Right kidney (tissue), 1 donor: Measurements from ENCODE around the gene ABLIM1.
A peak's percentile ranks its signal among the peaks of the same experiment; 100 is the strongest.

Experiments used
- DNase-seq: peaks from one replicate; pipeline ENCODE4 v3.0.0-alpha.2; 2016

The ABLIM1 gene

DNA sequence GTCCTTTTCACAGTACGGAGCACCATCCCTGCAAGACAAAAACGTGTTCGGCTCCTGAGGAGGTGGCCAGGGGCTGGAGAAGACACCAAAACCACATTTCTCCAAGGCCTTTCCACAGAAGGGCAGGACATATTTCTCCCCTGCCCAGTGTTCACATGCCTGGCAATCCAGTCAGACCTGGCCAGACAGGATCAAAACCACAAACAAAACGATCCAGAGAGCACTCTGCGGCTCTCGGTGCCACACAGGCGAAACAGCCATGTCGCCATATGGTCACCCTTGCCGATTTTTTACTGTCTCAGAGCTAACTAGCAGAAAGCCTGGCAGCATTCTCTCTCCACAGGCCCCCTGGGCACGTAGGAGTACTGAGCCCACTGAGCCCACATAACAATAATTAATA is 113.0 kb downstream of the ABLIM1 start:
- DNase-seq = no peak

DNA sequence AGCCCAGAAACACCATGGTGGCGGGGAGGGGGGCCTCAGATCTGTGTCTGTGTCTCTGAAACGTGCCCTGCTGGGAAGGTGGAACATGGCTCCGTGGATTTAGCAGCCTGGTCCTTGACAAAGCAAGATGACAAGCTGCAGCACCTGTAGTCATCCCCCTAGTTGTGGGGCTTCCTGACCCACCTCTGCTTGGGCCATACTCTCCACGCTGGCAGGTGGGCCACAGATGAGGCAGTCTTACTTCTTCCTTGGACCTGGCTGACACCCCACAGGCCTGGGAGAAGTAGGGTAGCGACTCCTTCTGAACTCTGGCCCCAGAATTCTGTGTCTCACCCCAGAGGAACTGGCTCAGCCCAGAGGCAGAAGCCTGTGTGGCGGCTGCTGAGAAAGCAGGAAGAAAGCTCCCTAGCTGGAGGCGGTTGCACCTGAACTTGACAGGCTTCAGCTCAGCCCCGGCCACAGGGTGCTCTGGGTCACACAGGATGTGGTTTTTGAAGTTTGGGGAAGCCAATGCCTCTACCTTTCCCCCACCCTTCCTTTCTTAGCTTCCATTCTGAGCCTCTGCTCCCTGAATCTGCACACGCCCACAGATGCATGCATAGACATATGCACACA is 113.9 kb downstream of the ABLIM1 start:
- no peak for DNase-seq

DNA sequence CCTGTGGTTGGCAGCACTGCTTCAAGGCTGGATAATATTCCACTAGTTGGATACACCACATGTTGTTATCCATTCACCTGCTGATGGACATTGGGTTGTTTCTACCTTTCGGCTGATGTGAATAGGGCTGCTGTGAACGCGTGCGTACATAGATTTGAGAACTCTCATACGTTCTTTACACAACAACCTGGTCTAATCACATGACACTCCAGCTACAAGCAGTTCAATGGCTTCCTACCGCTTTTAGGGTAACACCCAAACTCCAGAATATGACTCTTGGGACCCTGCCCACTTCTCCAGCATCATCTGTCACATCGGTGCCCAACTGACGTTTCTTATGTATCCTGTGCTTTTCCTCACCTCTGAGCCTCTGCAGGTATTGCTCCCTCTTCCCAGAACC is 114.6 kb downstream of the ABLIM1 start:
- no peak for DNase-seq

DNA sequence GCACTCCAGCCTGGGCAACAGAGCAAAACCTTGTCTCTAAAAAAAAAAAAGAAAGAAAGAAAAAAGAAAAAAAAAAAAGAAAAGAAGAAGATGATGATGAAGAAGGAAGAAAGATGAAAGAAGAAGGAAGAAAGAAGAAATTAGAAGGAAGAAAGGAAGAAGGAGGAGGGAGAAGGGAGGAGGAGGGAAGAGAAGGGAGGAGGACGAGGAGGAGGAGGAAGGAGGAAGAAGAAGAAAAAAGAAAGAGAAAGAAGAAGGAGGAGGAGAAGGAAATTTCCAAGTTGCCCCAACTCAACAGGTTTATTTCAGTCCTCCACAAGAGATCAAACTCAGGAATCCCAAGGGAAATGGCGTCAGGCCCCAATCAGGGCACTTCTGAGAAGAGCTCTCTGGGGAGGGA is 115.7 kb downstream of the ABLIM1 start:
- DNase-seq = no peak

DNA sequence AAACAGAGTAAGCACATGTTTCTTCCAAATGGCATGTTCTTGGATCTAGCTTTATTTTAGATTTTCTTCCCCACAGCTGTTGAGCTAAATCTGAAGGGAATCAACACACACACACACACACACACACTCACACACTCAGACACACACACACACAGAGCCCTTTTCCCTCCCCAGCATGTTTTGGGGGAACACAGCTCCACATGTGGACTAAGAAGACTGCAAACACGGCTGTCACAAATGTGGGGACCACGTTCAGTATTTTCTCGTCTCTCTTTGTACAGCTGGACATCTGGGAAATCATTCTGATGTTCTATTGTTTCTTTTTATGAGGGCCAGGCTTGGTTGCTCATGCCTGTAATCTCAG is 116.3 kb downstream of the ABLIM1 start:
- DNase-seq = no peak

DNA sequence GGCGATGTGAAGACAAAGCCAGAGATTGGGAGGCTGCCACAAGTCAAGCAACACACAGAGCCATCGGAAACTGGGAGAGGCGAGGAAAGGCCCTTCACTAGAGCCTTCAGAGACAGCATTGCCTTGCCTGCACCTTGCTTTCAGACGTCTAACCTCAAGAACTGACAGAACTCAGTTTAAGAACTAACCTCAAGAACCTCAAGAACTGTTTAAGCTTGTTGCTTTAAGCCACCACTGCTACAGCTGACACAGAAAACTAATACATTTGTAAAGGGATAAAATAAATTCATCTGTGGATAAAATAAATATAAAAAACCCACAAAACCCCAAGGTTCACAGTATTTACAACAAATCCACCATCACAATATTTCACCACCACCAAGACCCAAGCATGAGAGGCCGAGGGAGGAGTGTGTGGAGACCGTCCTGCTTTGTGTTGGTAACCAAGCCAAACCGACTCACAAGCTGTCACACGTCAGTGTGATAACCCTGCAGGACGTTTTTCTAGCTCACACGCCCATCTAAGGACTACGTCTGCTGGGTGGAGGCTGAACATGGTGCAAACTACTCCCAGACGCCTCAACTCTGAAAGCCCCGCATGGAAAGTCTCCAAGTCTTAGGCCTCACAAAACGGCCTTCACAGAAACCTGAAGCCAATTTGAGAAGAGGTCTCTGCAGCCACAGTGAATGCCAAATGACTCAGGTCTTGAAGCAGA is 116.8 kb downstream of the ABLIM1 start:
- DNase-seq = no peak

DNA sequence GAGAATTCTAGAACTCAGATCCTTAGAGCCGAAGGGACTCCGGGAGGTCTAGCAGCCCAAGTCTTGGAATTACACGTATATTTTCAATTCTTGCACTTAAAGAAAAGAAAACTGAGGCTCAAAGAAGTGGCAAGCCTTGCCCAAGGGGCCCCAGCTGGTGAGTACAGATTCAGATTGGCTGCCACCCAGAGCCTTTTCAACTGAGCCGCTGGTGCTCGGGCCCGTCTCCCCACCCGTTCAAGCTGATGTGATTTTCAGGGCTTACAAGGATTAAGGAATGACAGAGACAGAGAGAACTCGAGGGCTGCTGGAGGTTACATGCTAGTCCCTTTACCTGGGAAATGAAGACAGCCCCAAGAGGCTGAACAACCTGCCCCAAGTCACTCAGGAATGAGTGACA is 117.8 kb downstream of the ABLIM1 start:
- DNase-seq = no peak

DNA sequence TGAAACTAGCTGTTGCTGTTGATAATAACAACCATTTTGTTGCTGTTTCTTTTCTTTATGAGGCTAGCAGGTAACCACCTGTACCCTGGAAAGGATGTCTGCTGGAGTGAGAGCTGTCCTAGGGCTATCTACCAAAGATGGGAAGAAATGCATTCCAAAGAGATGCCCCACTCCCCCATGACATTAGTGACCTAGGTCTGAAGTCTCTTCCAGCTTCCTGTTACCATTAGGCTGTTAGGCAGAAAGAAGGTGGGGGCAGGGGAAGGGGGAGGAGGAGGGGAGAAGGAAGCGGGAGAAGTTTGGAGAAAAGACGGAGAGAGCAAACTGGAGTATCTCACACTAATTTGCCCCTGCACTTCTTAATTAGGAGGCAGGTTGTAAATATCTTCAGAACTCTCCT is 118.5 kb downstream of the ABLIM1 start:
- DNase-seq = no peak

DNA sequence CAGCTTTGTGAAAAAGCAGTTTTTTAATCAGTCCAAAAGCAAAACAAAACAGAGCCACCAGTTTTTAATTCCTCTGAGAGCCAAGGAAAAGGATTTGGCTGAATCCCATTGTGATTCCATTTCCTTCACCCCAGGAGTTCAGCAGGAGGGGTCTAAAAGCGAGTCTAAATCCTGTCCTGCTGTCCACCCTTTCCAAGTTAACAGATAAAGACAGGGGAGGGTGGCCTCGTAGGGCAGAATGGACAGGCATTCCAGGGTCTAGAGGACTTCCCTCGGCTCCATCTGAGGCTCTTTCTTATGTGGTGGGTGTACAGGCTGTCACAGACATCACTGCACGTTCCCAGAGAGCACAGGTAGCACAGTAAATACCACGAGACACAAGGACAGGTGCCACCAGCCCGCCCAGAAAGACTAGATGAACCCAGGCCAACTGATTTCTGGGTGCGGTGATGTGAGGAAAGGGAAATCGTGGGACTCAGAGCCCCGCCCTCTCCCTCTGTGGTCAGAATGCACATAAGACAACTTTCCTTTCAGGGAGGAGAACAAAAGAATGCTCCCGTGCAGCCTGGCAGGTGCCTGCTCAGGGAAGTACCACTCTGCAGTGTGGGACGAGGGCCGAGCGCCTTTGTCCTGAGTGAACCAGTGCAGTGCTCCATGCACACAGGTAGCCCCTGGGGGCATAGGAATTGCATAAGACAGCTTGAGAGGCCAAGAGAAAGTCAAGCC is 119.7 kb downstream of the ABLIM1 start:
- DNase-seq = no peak

DNA sequence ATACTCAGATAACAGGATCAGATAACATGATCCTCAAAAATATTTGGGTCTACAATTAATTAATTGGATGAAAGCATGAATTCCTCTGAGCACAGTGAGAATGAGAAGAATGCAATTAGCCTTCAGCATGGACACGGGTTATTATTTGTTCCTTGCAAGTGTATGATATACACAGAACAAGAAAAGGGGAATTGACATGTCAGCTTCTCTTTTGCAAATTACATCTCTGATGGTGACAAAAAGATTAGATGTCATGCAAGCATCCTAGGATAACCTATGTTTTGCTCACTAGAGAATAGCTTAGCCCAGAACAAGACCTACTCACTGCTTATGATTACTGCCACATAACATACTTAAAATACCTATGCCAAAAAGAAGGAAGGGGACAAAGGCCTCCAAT is 120.3 kb downstream of the ABLIM1 start:
- no peak for DNase-seq

DNA sequence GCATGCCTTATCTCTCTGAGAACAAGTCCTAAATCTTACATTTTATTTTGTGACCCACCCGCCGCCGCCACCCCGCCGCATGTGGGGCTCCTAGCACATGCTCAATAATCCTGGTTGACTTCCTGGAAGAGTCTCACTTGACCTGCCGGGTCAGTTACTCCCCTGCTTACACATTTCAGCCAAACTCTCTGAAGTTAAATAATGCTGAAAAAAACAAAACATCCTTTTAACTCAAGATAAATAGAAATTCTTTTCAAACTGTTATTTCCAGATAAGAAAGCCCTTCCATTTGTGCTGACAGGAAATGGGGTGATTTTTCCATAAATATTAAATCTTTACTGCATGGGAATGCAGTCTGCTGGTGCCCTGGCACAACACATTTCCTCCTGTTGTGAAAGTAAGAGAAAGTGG is 123.5 kb downstream of the ABLIM1 start:
- DNase-seq = no peak

DNA sequence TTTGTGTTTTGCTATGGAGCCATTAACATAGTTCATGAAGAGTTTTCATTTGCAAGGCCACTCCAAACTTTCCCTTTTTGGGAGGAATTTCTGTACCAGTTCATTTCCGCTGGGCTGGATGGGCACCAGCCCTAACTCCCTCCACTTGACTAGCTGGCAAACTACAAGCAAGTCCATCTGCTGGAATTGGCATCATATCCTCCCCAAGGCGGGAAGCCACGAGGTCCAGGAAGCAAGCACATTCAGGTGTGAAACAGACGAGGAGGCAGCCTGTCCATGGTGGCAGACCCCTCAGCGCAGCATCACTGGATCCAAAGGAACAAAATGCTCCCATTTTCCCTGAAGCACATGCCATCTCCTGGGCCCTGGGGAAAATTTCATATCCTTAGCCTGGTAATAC is 125.8 kb downstream of the ABLIM1 start:
- no peak for DNase-seq

DNA sequence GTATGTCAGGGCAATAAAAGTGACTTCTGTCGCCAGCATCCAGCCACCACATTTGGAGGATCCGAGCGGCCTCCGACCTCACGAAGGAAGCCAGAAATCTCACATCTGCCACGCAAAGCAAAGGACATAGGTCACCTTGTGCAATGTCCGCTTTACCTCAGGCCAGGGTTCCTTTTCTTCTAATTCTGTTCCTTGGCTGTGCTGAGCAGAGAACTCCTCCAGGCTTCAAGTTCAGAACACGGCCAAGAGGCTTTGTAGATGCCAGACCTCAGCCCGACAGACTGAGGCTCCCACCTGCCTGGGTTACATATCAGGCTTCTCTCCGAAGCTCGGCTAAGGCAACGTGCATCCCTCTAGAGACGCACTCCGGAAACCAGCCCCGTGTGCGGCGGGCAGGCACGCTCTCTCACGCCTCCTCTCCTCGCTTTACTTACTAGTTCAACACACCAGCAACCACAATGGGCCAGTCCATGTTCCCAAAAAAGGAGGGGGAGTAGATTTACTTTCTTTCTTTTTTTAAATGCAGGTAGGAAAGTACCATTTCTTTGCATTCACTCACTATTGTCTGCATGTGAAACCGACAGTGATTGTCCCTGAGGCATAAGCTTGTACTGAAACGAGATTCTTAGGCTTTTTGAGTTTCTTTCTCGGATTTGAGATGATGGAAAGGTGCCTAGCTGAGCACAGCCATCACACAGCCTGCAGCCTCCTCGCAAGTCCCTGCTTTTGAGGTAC is 131.4 kb downstream of the ABLIM1 start:
- peak; percentile 80 for DNase-seq

DNA sequence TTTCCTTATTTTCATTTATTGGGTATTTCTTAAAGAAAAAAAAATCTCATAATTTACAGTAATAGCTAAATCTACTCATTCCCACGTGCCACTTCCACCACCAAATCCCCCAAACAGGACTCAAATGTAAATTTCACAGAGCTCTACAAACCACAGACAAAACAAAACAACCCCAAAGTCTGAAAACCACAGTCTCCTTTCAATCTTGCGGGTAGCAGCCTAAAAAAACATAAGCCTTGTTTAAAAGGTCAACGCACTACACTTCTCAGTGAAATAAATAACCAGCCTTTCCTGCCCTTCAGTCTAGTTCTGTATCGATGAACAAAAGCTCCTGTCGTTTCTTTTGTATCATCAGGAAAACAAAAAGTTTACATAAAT is 132.0 kb downstream of the ABLIM1 start:
- no peak for DNase-seq

DNA sequence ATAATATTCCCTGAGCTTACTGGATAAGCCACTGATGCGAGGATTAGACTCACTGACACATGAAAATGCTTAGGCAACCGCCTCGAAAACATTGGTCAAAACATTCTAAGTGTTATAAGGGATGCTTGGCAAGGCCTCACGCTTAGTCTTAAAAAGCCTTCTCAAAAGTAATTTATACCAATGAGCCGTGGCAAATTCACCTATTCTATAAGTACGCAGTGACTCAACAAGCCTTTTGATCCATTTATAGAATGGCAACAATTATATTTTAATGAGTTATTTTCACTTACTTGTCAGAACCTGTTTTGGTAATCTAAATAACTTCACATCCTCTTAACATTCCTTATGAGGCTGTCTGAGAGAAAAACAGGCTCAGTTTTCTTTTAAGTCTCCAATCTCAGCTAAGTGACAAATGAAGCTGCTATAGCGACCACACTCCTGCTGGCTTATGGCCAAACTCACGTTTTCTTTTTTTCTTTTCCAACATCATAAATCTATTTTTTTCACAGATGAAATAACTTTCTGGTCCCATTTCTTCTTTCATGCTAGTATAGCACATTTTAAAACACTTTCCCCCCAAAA is 132.6 kb downstream of the ABLIM1 start:
- peak; percentile 47 for DNase-seq

DNA sequence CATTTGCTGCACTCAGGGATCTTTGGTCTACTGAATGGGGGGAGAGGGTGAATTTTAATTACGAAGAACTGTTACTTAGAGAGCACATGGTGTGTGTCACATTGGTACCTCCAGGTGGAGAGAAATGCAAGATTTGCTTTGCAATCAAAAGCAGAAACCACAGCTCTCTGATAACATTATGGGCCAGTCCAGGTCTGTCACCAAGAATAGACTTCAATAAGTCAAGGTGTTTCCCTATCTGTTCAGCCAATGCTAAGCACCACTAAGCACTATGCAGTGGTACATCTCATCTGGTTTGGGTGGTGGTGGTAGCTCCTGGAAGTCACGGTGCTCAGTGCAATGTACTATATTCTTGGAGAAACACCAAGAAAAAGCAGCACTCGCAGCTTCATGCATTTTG is 134.2 kb downstream of the ABLIM1 start:
- no peak for DNase-seq

DNA sequence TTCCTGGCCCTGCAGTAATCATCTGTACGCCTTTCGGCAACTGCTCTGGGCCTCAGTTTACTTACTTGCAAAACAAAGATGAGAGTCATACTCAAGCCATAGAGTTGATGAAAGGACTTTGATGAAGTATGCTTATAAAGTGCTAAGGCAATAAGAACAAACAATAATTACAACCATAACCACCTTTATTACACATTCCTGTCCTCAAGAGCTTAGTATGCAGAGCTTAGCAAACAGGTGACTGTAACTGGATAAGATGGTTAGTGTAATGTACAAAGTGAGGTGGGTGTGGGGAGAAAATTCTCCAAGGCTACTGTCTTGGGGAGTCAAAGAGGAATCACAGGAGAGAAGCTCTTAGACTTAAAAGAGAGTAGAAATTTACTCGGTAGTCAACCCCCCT is 136.8 kb downstream of the ABLIM1 start:
- DNase-seq = no peak

DNA sequence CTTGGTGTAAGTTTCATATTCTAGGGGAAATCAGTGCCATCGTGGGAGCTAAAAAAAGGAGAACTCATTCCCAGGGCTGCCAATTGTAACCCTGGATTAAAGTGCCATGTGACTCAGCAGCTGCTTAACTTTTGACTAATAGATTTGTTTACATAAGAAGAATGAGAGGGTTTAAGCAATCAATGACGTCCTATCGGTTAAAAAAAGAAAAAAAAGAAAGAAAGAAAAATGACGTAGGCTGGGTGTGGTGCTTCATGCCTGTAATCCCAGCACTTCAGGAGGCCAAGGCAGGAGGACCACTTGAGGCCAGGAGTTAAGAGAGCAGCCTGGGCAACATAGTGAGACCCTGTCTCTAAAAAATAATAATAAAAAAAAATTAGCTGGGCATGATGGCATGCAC is 137.6 kb downstream of the ABLIM1 start:
- no peak for DNase-seq

DNA sequence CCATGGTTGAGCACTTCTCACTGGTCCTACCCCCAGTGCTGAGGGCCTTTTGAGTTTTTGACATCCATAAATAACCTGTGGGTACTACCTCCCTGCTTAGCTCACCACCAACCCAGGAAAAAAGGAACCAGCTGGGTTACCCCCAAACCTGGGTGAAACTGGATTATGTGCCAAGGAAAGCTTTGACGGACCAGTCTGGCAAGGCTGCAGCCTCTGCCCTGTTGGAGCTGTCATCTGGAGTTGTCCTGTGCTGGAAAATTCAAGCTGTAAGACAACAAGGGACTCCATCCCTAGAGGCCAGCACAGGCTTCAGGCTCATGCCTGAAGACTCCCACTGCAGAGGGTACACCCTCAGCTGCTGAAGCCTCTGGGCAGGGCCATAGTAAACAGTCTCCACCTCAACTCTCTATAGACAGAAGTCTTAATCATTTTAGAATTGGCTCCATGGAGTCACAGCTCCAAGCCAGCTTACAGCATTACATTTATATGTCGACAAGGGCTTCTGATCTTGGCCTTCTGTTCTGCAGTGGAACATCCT is 138.2 kb downstream of the ABLIM1 start:
- no peak for DNase-seq

DNA sequence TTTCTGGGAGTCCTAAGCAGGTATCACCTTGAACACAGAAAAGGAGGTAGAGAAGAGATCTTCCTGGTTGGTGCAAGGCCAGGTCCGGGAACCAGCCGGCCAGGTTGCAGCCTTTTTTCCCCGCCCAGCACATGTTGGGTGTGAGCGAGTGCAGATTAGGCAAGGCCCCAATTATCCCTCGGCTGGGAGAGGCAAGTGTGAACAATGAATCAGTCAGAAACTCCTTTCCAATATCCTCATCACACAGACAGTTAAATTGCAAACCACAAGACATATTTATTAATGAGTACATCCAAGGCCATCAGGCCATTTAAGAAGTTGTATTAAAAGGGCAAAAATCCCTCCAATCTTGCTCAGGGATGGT is 138.8 kb downstream of the ABLIM1 start:
- no peak for DNase-seq

DNA sequence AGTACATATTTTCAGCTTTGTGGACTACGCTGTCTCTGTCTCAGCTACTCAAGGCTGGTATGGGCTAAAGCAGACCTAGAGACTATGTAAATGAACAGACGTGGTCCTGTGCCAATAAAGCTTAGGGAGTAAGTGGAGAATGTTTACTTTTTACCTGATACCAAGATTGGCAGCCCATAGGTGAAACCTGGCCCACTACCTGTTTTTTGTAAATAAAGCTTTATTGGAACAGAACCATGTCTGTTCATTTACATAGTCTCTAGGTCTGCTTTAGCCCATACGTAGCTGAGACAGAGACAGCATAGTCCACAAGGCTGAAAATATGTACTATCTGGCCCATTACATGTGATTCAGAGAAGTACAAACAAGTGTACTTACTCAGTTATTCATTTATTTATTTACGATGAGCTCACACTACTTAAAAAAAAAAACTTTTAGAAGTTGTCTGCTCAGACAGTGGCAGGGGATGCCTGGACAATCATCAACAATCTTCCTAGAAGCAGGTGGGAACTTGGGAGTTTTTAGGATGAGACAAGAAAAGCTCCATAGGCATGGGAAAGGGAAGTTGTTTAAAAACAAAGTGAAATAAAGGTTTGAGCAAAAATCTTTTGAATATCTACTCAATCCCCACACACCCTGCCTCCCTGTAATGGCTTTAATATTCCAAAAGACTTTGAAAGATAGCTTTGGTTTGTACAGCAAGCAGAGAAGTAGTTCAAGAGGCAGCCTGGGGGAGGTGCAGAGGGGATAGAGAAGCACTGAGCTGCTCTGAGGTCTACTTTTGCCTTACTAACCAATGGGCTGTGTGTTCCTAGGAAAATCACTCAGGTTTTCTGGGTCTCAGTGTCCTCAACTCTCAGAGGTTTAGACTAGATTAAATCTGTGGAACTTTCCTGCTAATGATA is 139.4 kb downstream of the ABLIM1 start:
- DNase-seq = no peak
